Measurements from ENCODE around the gene LYZL4.

LYZL4 gene

DNA sequence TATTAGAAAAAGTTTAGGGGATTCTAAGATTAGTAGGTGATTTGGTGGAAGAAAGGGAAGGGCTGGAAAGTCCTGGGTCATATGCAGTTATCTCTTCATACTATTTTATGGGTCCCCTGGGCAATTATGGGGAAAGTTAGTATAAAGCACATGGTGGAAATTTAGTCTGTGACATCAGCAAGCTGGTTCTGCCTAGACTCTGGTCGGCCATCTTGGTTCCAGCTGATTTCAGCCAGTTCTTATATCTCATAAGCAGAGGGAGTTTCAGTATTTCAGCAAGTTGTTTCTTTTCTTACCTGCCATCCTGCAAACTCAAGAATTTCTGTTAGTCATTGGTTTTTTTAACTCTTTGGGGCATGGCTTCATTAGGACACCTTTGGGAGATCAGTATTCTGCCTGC is 1.0 kb upstream of the LYZL4 start:
- Histone ChIP-seq H3K4me1 (no peaks in the 10 kb centered on the region), H3K36me3 (ENCODE audit: control insufficient read depth, insufficient read depth, low read length) (no peaks in the 10 kb centered on the region), H3K4me2 (ENCODE audit: low read length) (no peak overlapping the region), H3K4me3 (ENCODE audit: low read depth, low read length) (no peak overlapping the region), H3K9me3 (ENCODE audit: control insufficient read depth, low read length) (no peaks in the 10 kb centered on the region), H3K27ac (no peak overlapping the region), H3K79me2 (no peaks in the 10 kb centered on the region), H2AFZ (no peak overlapping the region), H3K27me3 (ENCODE audit: control insufficient read depth, insufficient read depth, low read length) (no peaks in the 10 kb centered on the region), H3K9ac (no peak overlapping the region)
- no peak for TF ChIP-seq CTCF (IDR thresholded peaks at IDR 0.05)

DNA sequence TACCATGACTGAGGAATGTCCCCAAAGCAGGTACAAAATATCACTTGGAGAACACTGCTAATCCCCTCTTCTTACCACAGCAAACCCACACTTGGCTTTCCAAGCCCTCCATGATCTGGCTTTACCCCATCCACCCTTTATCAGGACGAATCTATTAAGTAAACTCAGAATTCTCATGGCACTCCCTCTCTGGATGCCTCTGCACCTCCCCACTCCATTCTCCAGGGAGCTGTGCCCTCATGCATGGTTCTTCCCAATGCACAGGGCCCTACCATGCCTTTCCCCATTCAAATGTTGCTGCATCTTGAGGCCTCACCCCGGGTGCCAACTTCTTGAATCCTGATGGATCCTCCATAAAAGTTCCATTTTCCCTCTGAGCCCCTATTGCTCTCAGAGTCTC is 2.3 kb downstream of the LYZL4 start:
- Histone ChIP-seq H3K79me2 (no peaks in the 10 kb centered on the region), H2AFZ (no peak overlapping the region), H3K27me3 (ENCODE audit: control insufficient read depth, insufficient read depth, low read length) (no peaks in the 10 kb centered on the region), H3K4me3 (ENCODE audit: low read depth, low read length) (no peak overlapping the region), H3K36me3 (ENCODE audit: control insufficient read depth, insufficient read depth, low read length) (no peaks in the 10 kb centered on the region), H3K4me2 (ENCODE audit: low read length) (no peak overlapping the region), H3K27ac (no peak overlapping the region), H3K4me1 (no peaks in the 10 kb centered on the region), H3K9ac (no peak overlapping the region), H3K9me3 (ENCODE audit: control insufficient read depth, low read length) (no peaks in the 10 kb centered on the region)
- TF ChIP-seq CTCF (IDR thresholded peaks at IDR 0.05), result no peak

DNA sequence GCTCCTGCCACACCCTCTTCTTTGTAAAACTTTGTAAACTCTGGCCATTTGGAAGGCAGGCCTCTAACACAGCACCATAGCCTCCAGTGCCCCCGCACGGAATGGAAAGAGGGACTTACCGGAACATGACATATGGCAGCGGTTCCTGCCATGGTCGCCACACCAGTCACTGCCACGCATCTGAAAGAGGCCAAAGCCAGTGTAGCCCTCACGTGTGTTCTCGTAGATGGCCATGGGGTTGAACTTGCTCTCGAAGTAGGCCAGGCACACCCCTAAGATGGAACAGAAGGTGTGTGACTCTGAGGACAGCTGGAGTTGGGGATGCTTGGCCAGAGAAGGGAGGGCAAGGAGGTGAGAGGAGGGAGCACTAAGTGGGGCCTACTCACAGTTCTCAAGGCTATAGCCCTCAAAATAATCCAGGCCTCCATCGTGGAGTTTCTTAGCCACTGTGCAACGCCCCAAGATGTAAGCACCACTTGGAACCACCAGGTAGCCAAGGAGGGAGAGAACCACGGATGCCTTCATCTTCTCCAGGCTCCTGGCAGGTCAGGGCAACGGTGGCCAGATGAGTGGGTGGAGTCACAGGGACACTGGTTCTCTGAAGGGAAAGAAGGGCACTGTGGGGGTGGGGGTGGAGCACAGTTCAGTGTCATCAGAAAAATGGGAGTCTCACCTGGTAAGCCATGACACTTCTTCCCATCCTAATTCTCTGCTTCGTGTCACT is 3.5 kb downstream of the LYZL4 start:
- Histone ChIP-seq H3K4me2 (ENCODE audit: low read length) (no peak overlapping the region), H3K36me3 (ENCODE audit: control insufficient read depth, insufficient read depth, low read length) (no peaks in the 10 kb centered on the region), H3K9me3 (ENCODE audit: control insufficient read depth, low read length) (no peaks in the 10 kb centered on the region), H3K9ac (no peak overlapping the region), H3K79me2 (no peaks in the 10 kb centered on the region), H3K27me3 (ENCODE audit: control insufficient read depth, insufficient read depth, low read length) (no peaks in the 10 kb centered on the region), H2AFZ (no peak overlapping the region), H3K4me1 (no peaks in the 10 kb centered on the region), H3K27ac (no peak overlapping the region), H3K4me3 (ENCODE audit: low read depth, low read length) (no peak overlapping the region)
- TF ChIP-seq CTCF (IDR thresholded peaks at IDR 0.05), result no peak

DNA sequence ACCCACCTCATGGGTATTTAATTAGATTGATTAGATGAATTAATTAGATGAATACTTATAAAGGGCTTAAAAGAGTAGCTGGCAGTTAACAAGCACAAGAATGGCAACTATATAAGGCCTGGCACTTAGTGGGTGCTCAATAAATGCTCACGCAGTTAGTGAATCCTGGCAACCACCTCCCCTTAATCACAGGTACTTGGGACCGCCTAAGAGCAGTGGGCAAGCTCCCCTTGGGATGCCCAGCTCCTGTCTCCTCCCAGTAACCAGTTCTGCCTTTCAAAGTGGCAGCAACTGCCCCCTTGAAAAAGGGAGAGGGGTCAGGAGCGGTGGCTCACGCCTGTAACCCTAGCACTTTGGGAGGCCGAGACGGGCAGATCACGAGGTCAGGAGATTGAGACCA is 4.6 kb downstream of the LYZL4 start:
- H3K79me2 ChIP-seq, result no peaks in the 10 kb centered on the region
- no peak overlapping the region for H3K9ac ChIP-seq
- no peaks in the 10 kb centered on the region for H3K9me3 ChIP-seq (ENCODE audit: control insufficient read depth, low read length)
- no peak for TF ChIP-seq CTCF (IDR thresholded peaks at IDR 0.05)
- no peak overlapping the region for H2AFZ ChIP-seq
- H3K27me3 ChIP-seq (ENCODE audit: control insufficient read depth, insufficient read depth, low read length), result no peaks in the 10 kb centered on the region
- no peak overlapping the region for H3K4me2 ChIP-seq (ENCODE audit: low read length)
- no peaks in the 10 kb centered on the region for H3K4me1 ChIP-seq
- no peak overlapping the region for H3K4me3 ChIP-seq (ENCODE audit: low read depth, low read length)
- H3K36me3 ChIP-seq (ENCODE audit: control insufficient read depth, insufficient read depth, low read length), result no peaks in the 10 kb centered on the region
- no peak overlapping the region for H3K27ac ChIP-seq

- Histone ChIP-seq H3K79me2 (no peaks in the 10 kb centered on the region), H3K36me3 (ENCODE audit: control insufficient read depth, insufficient read depth, low read length) (no peaks in the 10 kb centered on the region), H3K27me3 (ENCODE audit: control insufficient read depth, insufficient read depth, low read length) (no peaks in the 10 kb centered on the region), H3K27ac (no peak overlapping the region), H2AFZ (no peak overlapping the region), H3K4me2 (ENCODE audit: low read length) (no peak overlapping the region), H3K4me3 (ENCODE audit: low read depth, low read length) (no peak overlapping the region), H3K9me3 (ENCODE audit: control insufficient read depth, low read length) (no peaks in the 10 kb centered on the region), H3K4me1 (no peaks in the 10 kb centered on the region), H3K9ac (no peak overlapping the region)
- TF ChIP-seq CTCF (IDR thresholded peaks at IDR 0.05), result no peak
Observed at GRCh38 chr3:42403737-42404136, 6.7 kb downstream of the LYZL4 start.
